ENCODE data around the gene TACC3.
"Not testable (repeated sequence)": the region's sequence is repeated elsewhere in the genome, so short reads cannot be mapped to it uniquely, and the experiment has no call there.

Gene TACC3

GRCh38 chr4:1685235-1686150, 35.8 kb upstream of the TACC3 start:
- Mint-ChIP-seq H3K4me1 (peaks cover 10% of the 10 kb centered on the region), H3K27ac (ENCODE audit: low read depth) (no peak overlapping the region), H3K36me3 (ENCODE audit: insufficient read depth) (peaks cover 5% of the 10 kb centered on the region), H3K4me3 (no peak overlapping the region), H3K9me3 (no peaks in the 10 kb centered on the region), H3K27me3 (no peaks in the 10 kb centered on the region)
- ATAC-seq (replicated peaks; ENCODE audit: extremely low read depth, poor library complexity, severe bottlenecking) (no peak), DNase-seq (ENCODE audit: low spot score in 2 of 2) (no peak)

GRCh38 chr4:1686440-1687036, 34.8 kb upstream of the TACC3 start:
- DNase-seq (ENCODE audit: low spot score in 2 of 2) (no peak), ATAC-seq (replicated peaks; ENCODE audit: extremely low read depth, poor library complexity, severe bottlenecking) (no peak)
- no peak overlapping the region for H3K27ac Mint-ChIP-seq (ENCODE audit: low read depth)
- H3K9me3 Mint-ChIP-seq, result no peaks in the 10 kb centered on the region
- no peak overlapping the region for H3K4me3 Mint-ChIP-seq
- no peaks in the 10 kb centered on the region for H3K27me3 Mint-ChIP-seq
- H3K4me1 Mint-ChIP-seq, result peaks cover 10% of the 10 kb centered on the region
- H3K36me3 Mint-ChIP-seq (ENCODE audit: insufficient read depth), result peaks cover 8% of the 10 kb centered on the region

- H3K9me3 Mint-ChIP-seq, result no peaks in the 10 kb centered on the region
- peaks cover 4% of the 10 kb centered on the region for H3K4me1 Mint-ChIP-seq
- DNase-seq (ENCODE audit: low spot score in 2 of 2), result no peak
- no peak overlapping the region for H3K4me3 Mint-ChIP-seq
- ATAC-seq (replicated peaks; ENCODE audit: extremely low read depth, poor library complexity, severe bottlenecking), result no peak
- H3K36me3 Mint-ChIP-seq (ENCODE audit: insufficient read depth), result peaks cover 32% of the 10 kb centered on the region
- H3K27me3 Mint-ChIP-seq, result no peaks in the 10 kb centered on the region
- H3K27ac Mint-ChIP-seq (ENCODE audit: low read depth), result no peak overlapping the region
Observed at GRCh38 chr4:1690698-1691097, 30.6 kb upstream of the TACC3 start.

GRCh38 chr4:1691737-1692373, 29.5 kb upstream of the TACC3 start:
- Mint-ChIP-seq H3K4me3 (no peak overlapping the region), H3K9me3 (no peaks in the 10 kb centered on the region), H3K4me1 (peaks cover 4% of the 10 kb centered on the region), H3K36me3 (ENCODE audit: insufficient read depth) (peaks cover 40% of the 10 kb centered on the region), H3K27me3 (no peaks in the 10 kb centered on the region), H3K27ac (ENCODE audit: low read depth) (no peak overlapping the region)
- no peak for DNase-seq (ENCODE audit: low spot score in 2 of 2)
- no peak for ATAC-seq (replicated peaks; ENCODE audit: extremely low read depth, poor library complexity, severe bottlenecking)

GRCh38 chr4:1693131-1693896, 28.0 kb upstream of the TACC3 start:
- ATAC-seq (replicated peaks; ENCODE audit: extremely low read depth, poor library complexity, severe bottlenecking), result peak; percentile 91
- peaks cover 4% of the 10 kb centered on the region for H3K4me1 Mint-ChIP-seq
- no peak overlapping the region for H3K27ac Mint-ChIP-seq (ENCODE audit: low read depth)
- peak; percentile 66 to 68 for DNase-seq (ENCODE audit: low spot score in 2 of 2)
- no peaks in the 10 kb centered on the region for H3K27me3 Mint-ChIP-seq
- peaks cover 50% of the 10 kb centered on the region for H3K36me3 Mint-ChIP-seq (ENCODE audit: insufficient read depth)
- H3K9me3 Mint-ChIP-seq, result no peaks in the 10 kb centered on the region
- no peak overlapping the region for H3K4me3 Mint-ChIP-seq

GRCh38 chr4:1695913-1696312, 25.4 kb upstream of the TACC3 start:
- ATAC-seq (replicated peaks; ENCODE audit: extremely low read depth, poor library complexity, severe bottlenecking) (no peak), DNase-seq (ENCODE audit: low spot score in 2 of 2) (no peak)
- Mint-ChIP-seq H3K27ac (ENCODE audit: low read depth) (no peak overlapping the region), H3K4me3 (no peak overlapping the region), H3K36me3 (ENCODE audit: insufficient read depth) (peaks cover 67% of the 10 kb centered on the region), H3K4me1 (peaks cover 4% of the 10 kb centered on the region), H3K9me3 (no peaks in the 10 kb centered on the region), H3K27me3 (no peaks in the 10 kb centered on the region)

- not testable (repeated sequence) for DNase-seq (ENCODE audit: low spot score in 2 of 2); H3K9me3 Mint-ChIP-seq; H3K27ac Mint-ChIP-seq (ENCODE audit: low read depth); H3K4me3 Mint-ChIP-seq; H3K27me3 Mint-ChIP-seq; ATAC-seq (replicated peaks; ENCODE audit: extremely low read depth, poor library complexity, severe bottlenecking)
- Mint-ChIP-seq H3K4me1 (peaks cover 18% of the 10 kb centered on the region), H3K36me3 (ENCODE audit: insufficient read depth) (peaks cover 71% of the 10 kb centered on the region)
Observed at GRCh38 chr4:1701671-1702070, 19.6 kb upstream of the TACC3 start.

- Mint-ChIP-seq H3K27me3 (no peaks in the 10 kb centered on the region), H3K4me1 (peaks cover 23% of the 10 kb centered on the region), H3K9me3 (no peaks in the 10 kb centered on the region), H3K4me3 (no peak overlapping the region), H3K27ac (ENCODE audit: low read depth) (no peak overlapping the region), H3K36me3 (ENCODE audit: insufficient read depth) (peaks cover 59% of the 10 kb centered on the region)
- ATAC-seq (replicated peaks; ENCODE audit: extremely low read depth, poor library complexity, severe bottlenecking), result no peak
- no peak for DNase-seq (ENCODE audit: low spot score in 2 of 2)
Observed at GRCh38 chr4:1703867-1704266, 17.5 kb upstream of the TACC3 start.

GRCh38 chr4:1705732-1706131, 15.6 kb upstream of the TACC3 start:
- H3K36me3 Mint-ChIP-seq (ENCODE audit: insufficient read depth), result peaks cover 51% of the 10 kb centered on the region

GRCh38 chr4:1706358-1706757, 15.0 kb upstream of the TACC3 start:
- Mint-ChIP-seq H3K27ac (ENCODE audit: low read depth) (no peak overlapping the region), H3K9me3 (no peaks in the 10 kb centered on the region), H3K4me1 (peaks cover 48% of the 10 kb centered on the region), H3K36me3 (ENCODE audit: insufficient read depth) (peaks cover 52% of the 10 kb centered on the region), H3K4me3 (no peak overlapping the region), H3K27me3 (no peaks in the 10 kb centered on the region)
- ATAC-seq (replicated peaks; ENCODE audit: extremely low read depth, poor library complexity, severe bottlenecking) (no peak), DNase-seq (ENCODE audit: low spot score in 2 of 2) (no peak)

More at GRCh38 chr4:1705732-1706131, 15.6 kb upstream of the TACC3 start:
- Mint-ChIP-seq H3K4me1 (peaks cover 42% of the 10 kb centered on the region), H3K27me3 (no peaks in the 10 kb centered on the region), H3K27ac (ENCODE audit: low read depth) (no peak overlapping the region), H3K4me3 (no peak overlapping the region), H3K9me3 (no peaks in the 10 kb centered on the region)
- ATAC-seq (replicated peaks; ENCODE audit: extremely low read depth, poor library complexity, severe bottlenecking), result no peak
- no peak for DNase-seq (ENCODE audit: low spot score in 2 of 2)

GRCh38 chr4:1708581-1708980, 12.7 kb upstream of the TACC3 start:
- Mint-ChIP-seq H3K4me1 (peaks cover 47% of the 10 kb centered on the region), H3K27ac (ENCODE audit: low read depth) (no peak overlapping the region), H3K27me3 (no peaks in the 10 kb centered on the region), H3K36me3 (ENCODE audit: insufficient read depth) (peaks cover 43% of the 10 kb centered on the region), H3K9me3 (no peaks in the 10 kb centered on the region), H3K4me3 (no peak overlapping the region)
- ATAC-seq (replicated peaks; ENCODE audit: extremely low read depth, poor library complexity, severe bottlenecking) (no peak), DNase-seq (ENCODE audit: low spot score in 2 of 2) (no peak)

- Mint-ChIP-seq H3K36me3 (ENCODE audit: insufficient read depth) (peaks cover 29% of the 10 kb centered on the region), H3K4me1 (peaks cover 59% of the 10 kb centered on the region), H3K27me3 (no peaks in the 10 kb centered on the region), H3K27ac (ENCODE audit: low read depth) (peak overlapping the region; percentile 84), H3K4me3 (peak overlapping the region; percentile 90), H3K9me3 (no peaks in the 10 kb centered on the region)
- DNase-seq (ENCODE audit: low spot score in 2 of 2), result no peak
- ATAC-seq (replicated peaks; ENCODE audit: extremely low read depth, poor library complexity, severe bottlenecking), result no peak
Observed at GRCh38 chr4:1711055-1711570, 10.2 kb upstream of the TACC3 start.

All from central memory CD8-positive, alpha-beta T cell (primary cell).